Osteoblast (primary cell): ENCODE measurements around the gene JMJD6. TPM values are rescaled to one million over a fixed set of nuclear protein-coding genes. Genes with fewer than 3 reads are reported as not detected.
A peak's percentile ranks its signal among the peaks of the same experiment; 100 is the strongest.

Source experiments
- DNase-seq: peaks from one replicate; pipeline ENCODE4 v3.0.0; 2011; ENCODE audit warnings: low spot score, mixed read lengths; ENCODE audit not compliant: insufficient read length; ENCODE audit errors: missing footprints
- H2AFZ ChIP-seq: 2 replicates; pipeline ENCODE4 v1.6.0; 2011; ENCODE audit warnings: mild to moderate bottlenecking, low read length
- H3K27ac ChIP-seq: 2 replicates; pipeline ENCODE4 v1.5.1; 2011; ENCODE audit warnings: mild to moderate bottlenecking, low read depth, low read length, moderate library complexity
- H3K27me3 ChIP-seq: 2 replicates; pipeline ENCODE4 v1.6.0; 2012; ENCODE audit warnings: mild to moderate bottlenecking, control low read depth, inconsistent platforms, low read length, moderate library complexity; ENCODE audit not compliant: insufficient read depth
- H3K36me3 ChIP-seq: 2 replicates; pipeline ENCODE4 v1.5.1; 2011; ENCODE audit warnings: mild to moderate bottlenecking, low read length, control low read depth, moderate library complexity; ENCODE audit not compliant: insufficient read depth
- H3K4me1 ChIP-seq: 2 replicates; pipeline ENCODE4 v1.5.1; 2011; ENCODE audit warnings: mild to moderate bottlenecking, low read length, control low read depth, moderate library complexity; ENCODE audit not compliant: insufficient read depth
- H3K4me2 ChIP-seq: 2 replicates; pipeline ENCODE4 v1.6.0; 2011; ENCODE audit warnings: mild to moderate bottlenecking, low read length; ENCODE audit not compliant: insufficient read depth
- H3K4me3 ChIP-seq: fragments of 200-600 bp; sonication (generic); 3 replicates; pipeline ENCODE4 v1.5.1; 2012; ENCODE audit warnings: mild to moderate bottlenecking, low read length, inconsistent platforms; ENCODE audit not compliant: insufficient read depth
- H3K79me2 ChIP-seq: 2 replicates; pipeline ENCODE4 v1.6.0; 2012; ENCODE audit warnings: mild to moderate bottlenecking, low read length, control low read depth, inconsistent platforms; ENCODE audit not compliant: insufficient read depth
- H3K9me3 ChIP-seq: 2 replicates; pipeline ENCODE4 v1.5.1; 2011; ENCODE audit warnings: low read depth, low read length, control low read depth
- H4K20me1 ChIP-seq: 2 replicates; pipeline ENCODE4 v1.6.0; 2012; ENCODE audit warnings: mild to moderate bottlenecking, low read length, control low read depth; ENCODE audit not compliant: insufficient read depth
- total RNA-seq: library from RNA; depleted of rRNA; stranded (reverse); fragments of >200 nt; gene quantifications from 2 replicates; pipeline ENCODE4 v1.2.3, GENCODE V29; 2012
- TF ChIP-seq, protein P1 (sequence below): IDR thresholded peaks from 2 replicates; pipeline ENCODE4 v1.5.1; 2011; ENCODE audit warnings: mild to moderate bottlenecking, low read depth, low read length, moderate library complexity; ENCODE audit errors: extremely low read depth

The JMJD6 gene
- total RNA-seq, 1 donor = 18.8 TPM

DNA sequence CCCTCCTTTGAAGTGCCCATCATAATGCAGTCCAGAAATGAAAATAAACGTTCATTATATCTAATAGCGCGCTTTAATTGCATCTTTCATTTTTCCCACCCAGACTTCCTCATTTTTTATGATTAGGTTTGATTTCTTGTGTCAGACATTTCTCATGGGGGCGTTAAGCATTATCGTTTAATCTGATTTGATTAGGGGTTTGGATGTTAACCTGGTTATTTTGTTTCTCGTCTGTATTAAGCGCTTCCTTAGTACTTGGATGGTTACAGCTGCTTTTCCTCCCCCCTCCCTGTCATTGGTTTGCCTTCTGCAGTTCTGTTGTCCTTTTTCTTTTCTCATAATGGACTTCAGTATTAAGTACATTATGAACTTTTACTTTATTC is 12.1 kb upstream of the JMJD6 start:
- Histone ChIP-seq H3K36me3 (peaks cover 34% of the 10 kb centered on the region), H3K27me3 (no peaks in the 10 kb centered on the region), H3K79me2 (peaks cover 61% of the 10 kb centered on the region), H3K4me2 (peak overlapping the region; percentile 82), H3K9me3 (no peaks in the 10 kb centered on the region), H3K4me1 (peaks cover 34% of the 10 kb centered on the region), H4K20me1 (peaks cover 26% of the 10 kb centered on the region), H3K4me3 (peak overlapping the region; percentile 98), H3K27ac (peak overlapping the region; percentile 96), H2AFZ (peak overlapping the region; percentile 82)
- TF ChIP-seq, protein P1, sequence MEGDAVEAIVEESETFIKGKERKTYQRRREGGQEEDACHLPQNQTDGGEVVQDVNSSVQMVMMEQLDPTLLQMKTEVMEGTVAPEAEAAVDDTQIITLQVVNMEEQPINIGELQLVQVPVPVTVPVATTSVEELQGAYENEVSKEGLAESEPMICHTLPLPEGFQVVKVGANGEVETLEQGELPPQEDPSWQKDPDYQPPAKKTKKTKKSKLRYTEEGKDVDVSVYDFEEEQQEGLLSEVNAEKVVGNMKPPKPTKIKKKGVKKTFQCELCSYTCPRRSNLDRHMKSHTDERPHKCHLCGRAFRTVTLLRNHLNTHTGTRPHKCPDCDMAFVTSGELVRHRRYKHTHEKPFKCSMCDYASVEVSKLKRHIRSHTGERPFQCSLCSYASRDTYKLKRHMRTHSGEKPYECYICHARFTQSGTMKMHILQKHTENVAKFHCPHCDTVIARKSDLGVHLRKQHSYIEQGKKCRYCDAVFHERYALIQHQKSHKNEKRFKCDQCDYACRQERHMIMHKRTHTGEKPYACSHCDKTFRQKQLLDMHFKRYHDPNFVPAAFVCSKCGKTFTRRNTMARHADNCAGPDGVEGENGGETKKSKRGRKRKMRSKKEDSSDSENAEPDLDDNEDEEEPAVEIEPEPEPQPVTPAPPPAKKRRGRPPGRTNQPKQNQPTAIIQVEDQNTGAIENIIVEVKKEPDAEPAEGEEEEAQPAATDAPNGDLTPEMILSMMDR = no peak
- DNase-seq = peak; percentile 78

GRCh38 chr17:76737676-76738467 is 11.5 kb upstream of the JMJD6 start, which contains the start of gene MFSD11:
Gene MFSD11 (plus strand): TSS chr17:76738119. CDS start chr17:76738353, 234 bp downstream.
- H3K4me3 ChIP-seq = peak within 1 kb of the TSS; percentile 98
- peak within 1 kb of the TSS; percentile 96 for H3K27ac ChIP-seq
- peaks cover 40% of the 10 kb centered on the region for H3K36me3 ChIP-seq
- peaks cover 39% of the 10 kb centered on the region for H3K4me1 ChIP-seq
- H3K9me3 ChIP-seq = no peaks in the 10 kb centered on the region
- H3K79me2 ChIP-seq = peaks cover 66% of the 10 kb centered on the region
- TF ChIP-seq, protein P1 = no peak
- H3K27me3 ChIP-seq = no peaks in the 10 kb centered on the region
- peak within 1 kb of the TSS; percentile 98 for H2AFZ ChIP-seq
- peak; percentile 96 for DNase-seq
- peak within 1 kb of the TSS; percentile 94 for H3K4me2 ChIP-seq
- peaks cover 32% of the 10 kb centered on the region for H4K20me1 ChIP-seq

GRCh38 chr17:76737082-76737675 is 10.8 kb upstream of the JMJD6 start, which contains the start of gene SRSF2:
Gene SRSF2 (minus strand): TSS chr17:76737331. CDS start chr17:76737160, 171 bp downstream.
- H3K4me3 ChIP-seq = peak within 1 kb of the TSS; percentile 98
- H3K4me1 ChIP-seq = peaks cover 40% of the 10 kb centered on the region
- H3K4me2 ChIP-seq = peak within 1 kb of the TSS; percentile 94
- H2AFZ ChIP-seq = peak within 1 kb of the TSS; percentile 98
- peak; percentile 98 for DNase-seq
- no peaks in the 10 kb centered on the region for H3K9me3 ChIP-seq
- no peaks in the 10 kb centered on the region for H3K27me3 ChIP-seq
- peaks cover 47% of the 10 kb centered on the region for H3K36me3 ChIP-seq
- peaks cover 73% of the 10 kb centered on the region for H3K79me2 ChIP-seq
- H4K20me1 ChIP-seq = peaks cover 35% of the 10 kb centered on the region
- TF ChIP-seq, protein P1 = no peak
- H3K27ac ChIP-seq = peak within 1 kb of the TSS; percentile 96
